SH-SY5Y (cell line): ENCODE measurements around the gene SKP2.

Experiments used
- GATA2 ChIP-seq: IDR thresholded peaks from 2 replicates; pipeline ENCODE4 v1.6.1; 2011; ENCODE audit warnings: mild to moderate bottlenecking, low read depth, low read length
- GATA3 ChIP-seq: IDR thresholded peaks from 2 replicates; pipeline ENCODE4 v1.6.1; 2011; ENCODE audit warnings: low read depth, mild to moderate bottlenecking, low read length, moderate library complexity

DNA sequence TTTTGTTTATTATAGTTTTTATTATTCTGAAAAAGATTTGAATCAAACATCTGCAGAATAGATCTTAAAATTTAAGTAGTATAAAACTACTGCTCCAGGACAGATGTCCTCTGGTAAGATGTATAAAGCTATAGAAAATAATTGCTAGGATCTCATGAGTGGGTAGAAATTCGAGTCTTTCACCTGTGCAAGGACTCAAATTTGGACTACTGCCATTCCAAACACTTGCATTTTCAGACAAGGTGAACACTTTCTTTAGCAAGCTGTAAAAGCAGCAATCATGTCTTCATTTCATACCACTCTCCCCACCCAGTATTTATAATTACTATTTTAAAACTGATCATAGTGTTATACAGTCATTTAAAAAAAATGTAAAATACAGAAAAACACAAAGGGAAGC is 20.7 kb downstream of the SKP2 start:
- TF ChIP-seq GATA3: no peak
- TF ChIP-seq GATA2: no peak
